Tibial artery (tissue), 4 donors: ENCODE data around the gene SKOR2.

Experiments
- DNase-seq, 2 donors: peaks; one replicate each; pipeline ENCODE4 v3.0.0-alpha.2; 2019
- H3K27ac ChIP-seq, 2 donors: fragments of 200-600 bp; sonication (generic) in 1 of 2; 1 replicate in 1 of 2; 2 replicates in 1 of 2; pipeline ENCODE4 v1.5.1; 2018 to 2019; ENCODE audit warnings: mild to moderate bottlenecking in 1 of 2
- H3K27me3 ChIP-seq, 2 donors: fragments of 200-600 bp; sonication (generic) in 1 of 2; one replicate each; pipeline versions ENCODE4 v1.5.1 to v1.6.0; 2016 to 2019
- H3K36me3 ChIP-seq, 3 donors: fragments of 200-600 bp; sonication (generic) in 2 of 3; one replicate each; pipeline ENCODE4 v1.5.1; 2016 to 2019; ENCODE audit warnings: mild to moderate bottlenecking in 2 of 3
- H3K4me1 ChIP-seq, 4 donors: fragments of 200-600 bp; sonication (generic) in 2 of 4; 1 replicate in 3 of 4; 2 replicates in 1 of 4; pipeline ENCODE4 v1.5.1; 2016 to 2019
- H3K4me3 ChIP-seq, 2 donors: fragments of 200-600 bp; sonication (generic) in 1 of 2; 1 replicate in 1 of 2; 2 replicates in 1 of 2; pipeline ENCODE4 v1.5.1; 2018 to 2019; ENCODE audit warnings: mild to moderate bottlenecking in 2 of 2
- H3K9me3 ChIP-seq, 3 donors: fragments of 200-600 bp; sonication (generic) in 1 of 3; one replicate each; pipeline ENCODE4 v1.5.1; 2016 to 2019
- CTCF ChIP-seq, 2 experiments: fragments of 200-600 bp in 1 of 2; fragments of 450-650 bp in 1 of 2; IDR thresholded peaks; one replicate each; pipeline ENCODE4 v1.5.1; 2017 to 2019; ENCODE audit warnings: antibody characterized with exemption in 2 of 2, mild to moderate bottlenecking in 1 of 2, moderate library complexity in 1 of 2
- intact Hi-C: fragments of 100-400 bp; cut with DNase I; formaldehyde crosslinking; loops from one replicate; pipeline ENCODE4 v1.15.0; 2023; ENCODE audit warnings: low total_unique reads

Gene SKOR2

GRCh38 chr18:47226660-47227059 is 24.8 kb downstream of the SKOR2 start:
- no peaks in the 10 kb centered on the region for H3K4me1 ChIP-seq
- DNase-seq, result no peak
- H3K4me3 ChIP-seq, result no peak overlapping the region
- no peak for TF ChIP-seq CTCF (IDR thresholded peaks at IDR 0.05)
- no peak overlapping the region for H3K27ac ChIP-seq
- H3K36me3 ChIP-seq, result no peaks in the 10 kb centered on the region
- intact Hi-C loops, result no loop called here
- no peaks in the 10 kb centered on the region for H3K9me3 ChIP-seq
- peaks cover 0 to 8% of the 10 kb centered on the region in 2 donors for H3K27me3 ChIP-seq

GRCh38 chr18:47215554-47216138 is 35.8 kb downstream of the SKOR2 start:
- Histone ChIP-seq H3K4me3 (no peak overlapping the region), H3K9me3 (no peaks in the 10 kb centered on the region), H3K4me1 (no peaks in the 10 kb centered on the region), H3K27me3 (peaks cover 0 to 9% of the 10 kb centered on the region in 2 donors), H3K27ac (no peak overlapping the region), H3K36me3 (no peaks in the 10 kb centered on the region)
- DNase-seq, result no peak
- peak; percentile 23 to 32 for TF ChIP-seq CTCF (IDR thresholded peaks at IDR 0.05)
- intact Hi-C loops, result no loop called here

- peaks cover 0 to 7% of the 10 kb centered on the region in 2 donors for H3K27me3 ChIP-seq
- H3K4me3 ChIP-seq, result no peak overlapping the region
- H3K4me1 ChIP-seq, result no peaks in the 10 kb centered on the region
- no peaks in the 10 kb centered on the region for H3K9me3 ChIP-seq
- intact Hi-C loops, result loop anchor here (10.0 kb wide), 1 partner anchor 104 kb away; no protein-coding TSS in a partner anchor
- no peak for DNase-seq
- H3K36me3 ChIP-seq, result no peaks in the 10 kb centered on the region
- TF ChIP-seq CTCF (IDR thresholded peaks at IDR 0.05), result no peak
- no peak overlapping the region for H3K27ac ChIP-seq
Observed at GRCh38 chr18:47209171-47209570, 42.3 kb downstream of the SKOR2 start.

- Histone ChIP-seq H3K27ac (no peak overlapping the region), H3K4me1 (no peaks in the 10 kb centered on the region), H3K27me3 (peaks cover 0 to 2% of the 10 kb centered on the region in 2 donors), H3K4me3 (no peak overlapping the region), H3K36me3 (no peaks in the 10 kb centered on the region), H3K9me3 (no peaks in the 10 kb centered on the region)
- TF ChIP-seq CTCF (IDR thresholded peaks at IDR 0.05), result no peak
- intact Hi-C loops, result loop anchor here (10.0 kb wide), 1 partner anchor 102 kb away; no protein-coding TSS in a partner anchor
- DNase-seq, result no peak
Observed at GRCh38 chr18:47206945-47207637, 44.4 kb downstream of the SKOR2 start.

- Histone ChIP-seq H3K4me1 (no peaks in the 10 kb centered on the region), H3K27me3 (no peaks in the 10 kb centered on the region), H3K36me3 (no peaks in the 10 kb centered on the region), H3K9me3 (no peaks in the 10 kb centered on the region), H3K4me3 (no peak overlapping the region), H3K27ac (no peak overlapping the region)
- intact Hi-C loops, result loop anchor here (10.0 kb wide), 1 partner anchor 100 kb away; no protein-coding TSS in a partner anchor
- TF ChIP-seq CTCF (IDR thresholded peaks at IDR 0.05), result peak; percentile 56 to 62
- no peak for DNase-seq
Observed at GRCh38 chr18:47204908-47205522, 46.4 kb downstream of the SKOR2 start.
